ENCODE measurements around the gene VPS37B.

GRCh38 chr12:122842505-122843405 is 53.2 kb downstream of the VPS37B start:
- TF ChIP-seq, protein P1, sequence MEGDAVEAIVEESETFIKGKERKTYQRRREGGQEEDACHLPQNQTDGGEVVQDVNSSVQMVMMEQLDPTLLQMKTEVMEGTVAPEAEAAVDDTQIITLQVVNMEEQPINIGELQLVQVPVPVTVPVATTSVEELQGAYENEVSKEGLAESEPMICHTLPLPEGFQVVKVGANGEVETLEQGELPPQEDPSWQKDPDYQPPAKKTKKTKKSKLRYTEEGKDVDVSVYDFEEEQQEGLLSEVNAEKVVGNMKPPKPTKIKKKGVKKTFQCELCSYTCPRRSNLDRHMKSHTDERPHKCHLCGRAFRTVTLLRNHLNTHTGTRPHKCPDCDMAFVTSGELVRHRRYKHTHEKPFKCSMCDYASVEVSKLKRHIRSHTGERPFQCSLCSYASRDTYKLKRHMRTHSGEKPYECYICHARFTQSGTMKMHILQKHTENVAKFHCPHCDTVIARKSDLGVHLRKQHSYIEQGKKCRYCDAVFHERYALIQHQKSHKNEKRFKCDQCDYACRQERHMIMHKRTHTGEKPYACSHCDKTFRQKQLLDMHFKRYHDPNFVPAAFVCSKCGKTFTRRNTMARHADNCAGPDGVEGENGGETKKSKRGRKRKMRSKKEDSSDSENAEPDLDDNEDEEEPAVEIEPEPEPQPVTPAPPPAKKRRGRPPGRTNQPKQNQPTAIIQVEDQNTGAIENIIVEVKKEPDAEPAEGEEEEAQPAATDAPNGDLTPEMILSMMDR (IDR thresholded peaks at IDR 0.05; ENCODE audit: low read length), result no peak
- TF ChIP-seq EZH2 (IDR thresholded peaks at IDR 0.05; ENCODE audit: borderline replicate concordance, low read length), result no peak
